B cell (primary cell): Measurements from ENCODE around the gene WDR45. TPM values are rescaled to one million over a fixed set of nuclear protein-coding genes. Genes with fewer than 3 reads are reported as not detected.

Experiments
- ATAC-seq: fragments of 200-7000 bp; cut with Tn5 transposase; one replicate; pipeline ENCODE4 v1.10.0; 2021; ENCODE audit warnings: low read depth, mild to moderate bottlenecking, moderate number of reproducible peaks, moderate library complexity
- CTCF ChIA-PET: fragments of 350-600 bp; sonication (Branson Sonifier 250); formaldehyde crosslinking; loops from one replicate; lab custom pipeline; 2021; ENCODE audit warnings: antibody characterized with exemption, inconsistent platforms; lab: Charles Lee
- POLR2A ChIA-PET: fragments of 350-600 bp; sonication (Branson Sonifier 250); formaldehyde crosslinking; loops from one replicate; lab custom pipeline; 2021; ENCODE audit warnings: antibody characterized with exemption; lab: Charles Lee
- DNase-seq: peaks from one replicate; pipeline ENCODE4 v3.0.0; 2013
- H2AFZ ChIP-seq: 2 replicates; pipeline ENCODE4 v1.6.1; 2012; ENCODE audit warnings: mild to moderate bottlenecking, low read depth, low read length; ENCODE audit not compliant: insufficient read depth, poor library complexity, severe bottlenecking
- H3K27ac ChIP-seq, 2 donors: 1 replicate in 1 of 2; 2 replicates in 1 of 2; pipeline ENCODE4 v1.5.1; 2012 to 2013; ENCODE audit warnings: low read length in 2 of 2, mild to moderate bottlenecking in 2 of 2, moderate library complexity in 1 of 2
- H3K27me3 ChIP-seq, 4 experiments: fragments of 200-600 bp in 1 of 4; sonication (generic) in 1 of 4; replicated peaks in 1 of 4; 1 replicate in 2 of 4; 2 replicates in 2 of 4; pipeline versions ENCODE4 v1.6.1 to v1.7.0; 2013 to 2016; ENCODE audit warnings: low read length in 3 of 4, mild to moderate bottlenecking in 2 of 4, mixed read lengths in 1 of 4, moderate library complexity in 1 of 4; ENCODE audit not compliant: insufficient read depth in 4 of 4, control insufficient read depth in 3 of 4; ENCODE audit errors: control extremely low read depth in 1 of 4
- H3K36me3 ChIP-seq, 2 experiments: replicated peaks in 1 of 2; 1 replicate in 1 of 2; 2 replicates in 1 of 2; pipeline versions ENCODE4 v1.6.1 to v1.7.1; 2013; ENCODE audit warnings: low read length in 1 of 2; ENCODE audit not compliant: insufficient read depth in 2 of 2, control insufficient read depth in 1 of 2; ENCODE audit errors: control extremely low read depth in 1 of 2, extremely low read depth in 1 of 2
- H3K4me1 ChIP-seq, 2 donors: fragments of 200-600 bp in 1 of 2; sonication (generic) in 1 of 2; 1 replicate in 1 of 2; 2 replicates in 1 of 2; pipeline versions ENCODE4 v1.5.1 to v1.6.1; 2013 to 2017; ENCODE audit warnings: low read length in 2 of 2; ENCODE audit not compliant: control insufficient read depth in 2 of 2, insufficient read depth in 2 of 2
- H3K4me2 ChIP-seq: replicated peaks from 2 replicates; pipeline ENCODE3; 2012; ENCODE audit warnings: mild to moderate bottlenecking, low read depth, low read length; ENCODE audit not compliant: poor library complexity, severe bottlenecking
- H3K4me3 ChIP-seq, 5 experiments: fragments of 200-600 bp in 1 of 5; sonication (generic) in 1 of 5; 1 replicate in 3 of 5; 2 replicates in 2 of 5; pipeline versions ENCODE4 v1.5.1 to v1.7.0; 2011 to 2016; ENCODE audit warnings: low read length in 4 of 5, mild to moderate bottlenecking in 4 of 5, low read depth in 2 of 5, control low read depth in 1 of 5, moderate library complexity in 1 of 5; ENCODE audit not compliant: insufficient read depth in 1 of 5; ENCODE audit errors: control extremely low read depth in 1 of 5, extremely low read depth in 1 of 5
- H3K79me2 ChIP-seq: fragments of 200-600 bp; sonication (generic); one replicate; pipeline ENCODE4 v1.6.0; 2016; ENCODE audit warnings: low read length; ENCODE audit not compliant: control insufficient read depth, insufficient read depth
- H3K9ac ChIP-seq: fragments of 200-600 bp; sonication (generic); 2 replicates; pipeline ENCODE4 v1.6.1; 2017; ENCODE audit warnings: mild to moderate bottlenecking, low read length, moderate library complexity
- H3K9me3 ChIP-seq, 3 donors: one replicate each; pipeline versions ENCODE4 v1.6.1 to v1.7.1; 2013; ENCODE audit warnings: low read length in 2 of 3; ENCODE audit not compliant: control insufficient read depth in 2 of 3, insufficient read depth in 1 of 3; ENCODE audit errors: control extremely low read depth in 1 of 3
- H4K20me1 ChIP-seq: 2 replicates; pipeline ENCODE4 v1.6.0; 2012; ENCODE audit warnings: mild to moderate bottlenecking, low read length; ENCODE audit not compliant: insufficient read depth, control insufficient read depth, poor library complexity, severe bottlenecking
- H3K27ac Mint-ChIP-seq: one replicate; pipeline ENCODE4 v1.8.0; 2021; ENCODE audit warnings: mixed read lengths
- H3K27me3 Mint-ChIP-seq: one replicate; pipeline ENCODE4 v1.8.0; 2021; ENCODE audit warnings: mixed read lengths
- H3K4me1 Mint-ChIP-seq: one replicate; pipeline ENCODE4 v1.8.0; 2021; ENCODE audit warnings: mixed read lengths
- H3K4me3 Mint-ChIP-seq: one replicate; pipeline ENCODE4 v1.8.0; 2021; ENCODE audit warnings: mixed read lengths
- H3K9me3 Mint-ChIP-seq: one replicate; pipeline ENCODE4 v1.8.0; 2022; ENCODE audit warnings: mixed read lengths; ENCODE audit not compliant: insufficient read depth
- CTCF ChIP-seq: fragments of 200-600 bp; IDR thresholded peaks from one replicate; pipeline ENCODE4 v1.8.0; 2022; ENCODE audit warnings: antibody characterized with exemption, mild to moderate bottlenecking
- EZH2 ChIP-seq: IDR thresholded peaks from 2 replicates; pipeline ENCODE4 v1.6.1; 2012; ENCODE audit warnings: borderline replicate concordance, low read depth, mild to moderate bottlenecking, moderate library complexity, low read length; ENCODE audit not compliant: insufficient read depth, poor library complexity, severe bottlenecking
- WGBS: methylation state at CpG from one replicate; pipeline ENCODE4 v1.1.5; 2013; ENCODE audit warnings: missing lambda C conversion rate; ENCODE audit not compliant: insufficient coverage; 5-methylcytosine and 5-hydroxymethylcytosine counted together
- intact Hi-C: fragments of 100-400 bp; cut with micrococcal nuclease; formaldehyde crosslinking; loops from one replicate; pipeline ENCODE4 v1.10.0; 2022
- polyA plus RNA-seq: library from polyadenylated mRNA; depleted of rRNA; stranded (reverse); fragments of >200 nt; gene quantifications from 2 replicates; pipeline ENCODE4 v1.2.3, GENCODE V29; 2012
- total RNA-seq, 2 donors: library from RNA; stranded (reverse); fragments of 120-200 nt in 1 of 2; gene quantifications; 1 replicate in 1 of 2; 2 replicates in 1 of 2; pipeline versions ENCODE4 v1.2.3 to v1.2.4, GENCODE V29; 2013 to 2022

WDR45 gene
- total and polyA plus RNA-seq, 2 donors (not counting 1 experiment from before 2014, with no cell fraction given): 100 to 153 TPM

- Histone ChIP-seq H2AFZ (no peak overlapping the region), H4K20me1 (no peaks in the 10 kb centered on the region), H3K27ac (peak overlapping the region; percentile 91 to 96), H3K4me2 (peak overlapping the region; percentile 73), H3K27me3 (no peaks in the 10 kb centered on the region), H3K79me2 (peaks cover 8% of the 10 kb centered on the region), H3K4me1 (peaks cover 12 to 25% of the 10 kb centered on the region in 2 donors), H3K36me3 (peaks cover 0 to 17% of the 10 kb centered on the region in 2 experiments), H3K9ac (peak overlapping the region; percentile 69), H3K4me3 (peak overlapping the region in 4 of 5 experiments; percentile 69 to 77 (median 73)), H3K9me3 (no peaks in the 10 kb centered on the region)
- CTCF ChIA-PET: interaction anchor here (0.7 to 3.3 kb wide), 5 partner anchors 40 to 394 kb away, joined by 3 to 16 read pairs (median 5); partner anchors contain the start of genes GRIPAP1 and KCND1
- peak; percentile 15 for DNase-seq
- POLR2A ChIA-PET: interaction anchor here (0.5 to 2.3 kb wide), 4 partner anchors 40 to 1106 kb away, joined by 4 to 9 read pairs (median 7); partner anchors contain the start of genes GRIPAP1 and OTUD5
- intact Hi-C loops: loop anchor here (2.0 to 10.0 kb wide), 3 partner anchors 240 to 1387 kb away; partner anchors contain the start of genes ELK1, HDAC6 and UXT
- no peak for TF ChIP-seq CTCF
- TF ChIP-seq EZH2: no peak
- H3K27me3 Mint-ChIP-seq: no peaks in the 10 kb centered on the region
- ATAC-seq: no peak
- no peaks in the 10 kb centered on the region for H3K9me3 Mint-ChIP-seq
- peak overlapping the region; percentile 91 for H3K4me3 Mint-ChIP-seq
- 8% methylated on average over 2 of the region's 10 CpGs for WGBS
- peak overlapping the region; percentile 87 for H3K27ac Mint-ChIP-seq
- H3K4me1 Mint-ChIP-seq: peaks cover 28% of the 10 kb centered on the region
These were observed 37.7 kb downstream of the WDR45 start for GRCh38 chrX:49041744-49042580.
